ENCODE data around the gene SART3.
"Not testable (repeated sequence)": the region's sequence is repeated elsewhere in the genome, so short reads cannot be mapped to it uniquely, and the experiment has no call there.

Gene SART3

DNA sequence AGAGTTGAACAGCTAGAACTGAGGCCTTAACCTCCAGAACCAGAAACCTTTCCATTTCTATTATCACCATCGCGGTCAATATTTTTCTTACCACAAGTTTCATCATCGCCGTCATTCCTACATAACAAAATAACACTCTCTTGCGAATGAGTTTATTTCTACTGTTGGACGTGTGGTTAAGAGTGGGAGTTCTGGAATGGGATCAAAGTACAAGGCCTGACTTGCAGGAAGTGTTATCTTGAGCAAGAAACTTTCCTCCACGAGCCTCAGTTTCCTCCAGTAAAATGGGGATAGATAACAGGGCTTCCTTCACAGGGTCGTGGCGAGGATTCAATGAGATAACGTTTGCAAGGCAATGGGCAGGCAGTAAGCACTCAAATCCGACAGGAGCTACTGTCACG, 652 bp downstream of the SART3 start:
- DNase-seq, result no peak

DNA sequence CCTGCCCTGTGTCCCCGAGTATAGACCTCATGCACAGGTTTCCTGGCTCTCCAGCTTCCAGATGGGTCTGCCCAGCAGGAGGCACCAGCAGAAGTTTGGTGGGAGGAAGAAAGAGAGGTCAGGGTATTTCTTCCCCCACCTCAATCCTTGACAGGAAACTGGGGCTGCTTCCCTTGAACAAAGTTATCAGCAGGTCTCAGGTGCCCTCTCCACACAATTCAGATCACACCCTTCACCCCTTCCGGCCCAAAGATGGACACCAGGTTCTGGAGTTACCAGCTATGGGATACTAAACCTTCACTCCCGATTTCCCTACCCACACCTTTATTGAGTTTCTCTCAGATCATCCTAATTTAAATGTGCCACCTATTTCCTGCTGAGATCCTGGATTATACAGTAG, 1.2 kb downstream of the SART3 start:
- no peak for DNase-seq

GRCh38 chr12:108559007-108559655, 1.8 kb downstream of the SART3 start:
- no peak for DNase-seq

- not testable (repeated sequence) for DNase-seq
These were observed 5.6 kb downstream of the SART3 start for GRCh38 chr12:108555383-108555782.

DNA sequence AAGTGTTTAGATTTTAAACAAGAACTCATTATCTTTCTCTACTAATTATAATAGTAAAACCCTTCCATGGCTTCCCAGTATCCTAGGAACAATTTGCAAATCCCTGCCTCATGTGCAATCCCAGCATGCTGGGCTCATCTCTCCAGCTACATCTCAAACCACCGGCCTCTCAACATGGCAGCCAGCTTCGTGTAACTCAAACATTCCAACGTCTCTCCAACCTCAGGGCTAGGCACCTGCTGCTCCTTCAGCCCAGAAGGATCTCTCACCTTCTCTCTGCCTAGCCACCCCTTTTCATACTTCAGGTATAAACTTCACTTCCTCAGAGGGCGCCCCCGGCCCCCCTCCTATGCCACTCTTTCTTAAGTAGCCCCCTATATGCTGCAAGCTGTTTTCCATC, 7.2 kb downstream of the SART3 start:
- no peak for DNase-seq

DNA sequence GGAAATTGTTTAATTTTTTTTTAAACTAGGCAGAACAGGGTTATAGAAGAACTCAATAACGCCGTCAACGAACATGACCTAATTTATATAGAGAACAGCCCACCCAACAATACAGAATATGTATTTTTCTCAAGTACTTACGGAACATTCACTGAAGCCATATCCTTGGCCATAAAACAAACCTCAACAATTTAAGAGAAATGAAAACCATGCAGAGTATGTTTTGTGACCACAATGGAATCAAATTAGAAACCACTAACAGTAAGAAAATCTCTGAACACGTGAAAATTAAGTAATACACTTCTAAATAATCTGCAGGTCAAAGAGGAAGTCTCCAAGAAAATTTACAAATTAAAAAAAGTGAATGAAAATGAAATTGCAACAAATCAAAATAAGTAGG, 9.4 kb downstream of the SART3 start:
- no peak for DNase-seq

DNA sequence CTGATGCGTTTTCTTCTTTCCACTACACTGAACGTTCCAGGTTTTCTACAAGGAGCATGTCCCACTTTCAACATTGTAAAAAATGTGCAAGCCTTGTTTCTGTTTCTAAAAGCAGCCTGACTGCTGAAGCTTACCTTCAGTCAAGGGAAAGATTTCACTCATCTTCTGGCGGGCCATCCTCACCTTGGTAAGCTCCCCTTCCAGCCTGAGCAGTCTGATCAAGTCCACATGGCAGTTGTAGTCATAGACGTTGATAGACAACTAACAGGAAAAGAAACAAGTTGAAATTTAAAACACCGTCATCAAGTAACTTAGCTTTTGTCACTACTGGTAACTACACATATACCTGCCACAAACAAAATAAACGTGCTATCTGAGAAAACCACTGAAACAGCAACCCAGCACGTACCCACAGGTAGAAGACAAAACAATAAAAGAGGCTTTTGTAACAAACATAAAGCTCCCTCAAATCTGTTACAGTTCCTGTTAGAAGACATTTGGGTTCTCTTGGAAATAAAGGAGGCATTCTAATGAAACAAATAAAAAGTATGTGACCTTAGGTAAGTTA, 11.9 kb downstream of the SART3 start:
- DNase-seq, result no peak

DNA sequence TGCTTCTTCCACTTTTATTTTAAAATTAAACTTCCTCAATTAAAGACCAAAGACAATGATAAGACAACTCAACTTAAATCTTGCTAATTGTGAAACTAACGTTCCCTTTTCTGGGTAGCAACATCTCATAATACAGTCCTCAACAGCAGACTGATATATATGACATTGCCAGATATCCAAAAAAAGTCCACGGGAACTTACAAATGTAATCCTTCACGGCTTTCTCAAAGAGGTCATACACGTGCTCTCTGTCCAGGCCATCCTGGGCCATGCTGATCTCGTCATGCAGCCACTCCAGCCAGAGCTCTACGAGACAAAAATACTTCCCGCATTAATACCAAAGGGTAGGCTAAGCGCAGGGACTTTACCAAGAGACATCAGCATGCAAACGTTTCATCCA, 13.3 kb downstream of the SART3 start:
- no peak for DNase-seq

DNA sequence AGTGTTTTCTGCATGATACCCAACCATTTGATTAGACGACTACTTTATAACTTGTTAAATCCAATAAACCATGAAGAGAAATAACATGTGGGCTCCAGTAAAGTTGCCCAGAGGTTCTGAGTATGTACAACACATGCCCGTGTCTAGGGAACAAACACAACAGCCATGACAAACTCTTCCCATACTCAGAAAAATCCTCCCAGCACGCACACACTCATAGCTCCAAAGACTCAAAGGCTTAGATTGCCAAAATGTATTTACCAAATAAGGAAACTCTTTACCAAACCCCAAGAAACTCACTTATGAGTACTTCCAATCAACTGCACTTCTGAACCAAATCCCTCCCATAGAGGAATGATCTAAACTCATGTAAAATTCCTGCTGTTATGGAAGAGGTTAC, 17.3 kb downstream of the SART3 start:
- no peak for DNase-seq

GRCh38 chr12:108542320-108542719, 18.7 kb downstream of the SART3 start:
- no peak for DNase-seq

GRCh38 chr12:108538616-108539195, 22.3 kb downstream of the SART3 start:
- DNase-seq, result no peak

GRCh38 chr12:108538146-108538545, 22.8 kb downstream of the SART3 start:
- DNase-seq, result no peak

GRCh38 chr12:108531929-108532848, 28.8 kb downstream of the SART3 start:
- no peak for DNase-seq

DNA sequence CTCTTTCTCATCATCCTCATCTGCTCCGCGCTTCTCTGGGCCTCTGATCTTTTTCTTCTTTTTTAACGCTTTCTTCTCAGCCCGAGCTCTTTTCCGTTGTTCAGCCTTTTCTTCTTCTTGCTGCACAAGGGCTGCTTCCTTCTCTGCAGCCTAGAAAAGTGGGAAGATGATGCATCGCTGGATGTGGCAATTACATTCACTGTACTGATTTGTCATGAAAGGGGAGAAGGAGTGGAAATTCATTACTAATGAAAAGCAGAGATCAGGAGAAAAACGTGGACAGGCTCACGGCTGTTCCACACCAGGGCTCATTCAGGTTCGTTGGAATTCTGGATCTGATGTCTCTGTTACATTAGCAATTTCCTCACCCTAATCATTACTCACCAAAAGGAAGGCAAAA, 30.8 kb downstream of the SART3 start:
- DNase-seq, result no peak

DNA sequence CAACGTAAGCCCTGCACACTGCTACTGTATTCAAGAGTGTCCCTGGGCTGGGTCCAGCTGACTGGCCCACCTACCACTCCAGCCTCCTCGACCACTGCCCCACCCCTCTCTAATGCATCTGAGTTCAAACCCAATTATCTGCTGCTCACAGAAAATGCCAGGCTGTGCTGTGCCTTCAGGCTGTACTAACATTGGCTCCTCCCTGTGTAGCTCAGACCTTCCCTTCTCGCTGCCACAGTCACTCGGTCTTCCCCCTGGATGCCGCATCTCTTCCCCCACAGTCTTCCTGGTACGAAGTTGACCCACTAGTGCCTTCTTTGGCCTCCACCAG, 33.8 kb downstream of the SART3 start:
- DNase-seq, result no peak

- DNase-seq, result no peak
These were observed 34.3 kb downstream of the SART3 start for GRCh38 chr12:108526482-108527165.

GRCh38 chr12:108525681-108526080, 35.3 kb downstream of the SART3 start:
- DNase-seq, result no peak

DNA sequence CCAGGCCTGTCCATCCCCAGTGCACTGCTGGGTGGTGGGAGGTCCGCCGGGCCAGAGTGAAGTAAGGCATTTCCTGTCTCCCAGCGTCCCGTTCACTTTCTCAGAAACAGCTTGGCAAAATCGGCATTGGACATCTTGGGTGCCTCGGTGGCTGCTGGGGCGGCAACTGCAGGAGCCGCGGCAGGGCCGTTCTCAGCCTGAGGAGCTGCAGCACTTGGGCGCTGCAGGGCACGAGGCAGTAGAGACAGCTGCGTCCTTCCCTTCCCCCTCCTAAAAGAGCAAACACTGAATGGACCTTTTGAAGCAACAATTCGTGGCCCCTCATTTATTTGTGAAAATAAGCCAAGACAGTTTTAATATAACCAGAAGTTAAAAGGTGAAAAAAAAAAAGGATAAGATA, 37.6 kb downstream of the SART3 start:
- no peak for DNase-seq

DNA sequence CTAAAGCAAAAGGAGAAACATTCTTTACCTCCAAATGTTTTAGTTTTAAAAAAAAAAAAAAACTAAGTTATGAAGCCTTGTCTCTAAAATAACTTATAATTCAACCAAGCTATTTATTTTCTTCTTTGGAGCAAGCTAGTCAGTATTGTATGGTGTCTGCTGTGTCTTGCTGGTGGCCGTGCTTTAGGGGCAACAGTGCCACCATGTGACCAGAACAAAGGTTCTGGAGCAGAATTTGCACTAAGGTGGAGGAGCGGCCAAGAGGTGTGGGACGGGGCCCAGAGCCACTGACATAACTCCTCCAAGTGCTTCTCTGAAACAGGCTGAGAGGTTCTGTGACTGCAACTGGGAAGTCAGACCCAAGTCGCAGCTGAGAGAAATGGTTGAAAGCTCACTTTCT, 41.4 kb downstream of the SART3 start:
- peak; percentile 13 for DNase-seq

DNA sequence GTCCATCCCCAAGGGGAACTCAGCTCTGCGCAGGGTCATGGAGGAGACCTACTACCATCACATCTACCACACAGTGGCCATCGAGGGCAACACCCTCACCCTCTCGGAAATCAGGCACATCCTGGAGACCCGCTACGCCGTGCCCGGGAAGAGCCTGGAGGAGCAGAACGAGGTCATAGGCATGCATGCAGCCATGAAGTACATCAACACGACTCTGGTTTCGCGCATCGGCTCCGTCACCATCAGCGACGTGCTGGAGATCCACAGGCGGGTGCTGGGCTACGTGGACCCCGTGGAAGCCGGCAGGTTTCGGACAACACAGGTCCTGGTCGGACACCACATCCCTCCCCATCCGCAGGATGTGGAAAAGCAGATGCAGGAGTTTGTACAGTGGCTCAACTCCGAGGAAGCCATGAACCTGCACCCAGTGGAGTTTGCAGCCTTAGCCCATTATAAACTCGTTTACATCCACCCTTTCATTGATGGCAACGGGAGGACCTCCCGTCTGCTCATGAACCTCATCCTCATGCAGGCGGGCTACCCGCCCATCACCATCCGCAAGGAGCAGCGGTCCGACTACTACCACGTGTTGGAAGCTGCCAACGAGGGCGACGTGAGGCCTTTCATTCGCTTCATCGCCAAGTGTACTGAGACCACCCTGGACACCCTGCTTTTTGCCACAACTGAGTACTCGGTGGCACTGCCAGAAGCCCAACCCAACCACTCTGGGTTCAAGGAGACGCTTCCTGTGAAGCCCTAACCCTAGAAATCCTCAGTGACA, 42.1 kb downstream of the SART3 start:
- no peak for DNase-seq

DNA sequence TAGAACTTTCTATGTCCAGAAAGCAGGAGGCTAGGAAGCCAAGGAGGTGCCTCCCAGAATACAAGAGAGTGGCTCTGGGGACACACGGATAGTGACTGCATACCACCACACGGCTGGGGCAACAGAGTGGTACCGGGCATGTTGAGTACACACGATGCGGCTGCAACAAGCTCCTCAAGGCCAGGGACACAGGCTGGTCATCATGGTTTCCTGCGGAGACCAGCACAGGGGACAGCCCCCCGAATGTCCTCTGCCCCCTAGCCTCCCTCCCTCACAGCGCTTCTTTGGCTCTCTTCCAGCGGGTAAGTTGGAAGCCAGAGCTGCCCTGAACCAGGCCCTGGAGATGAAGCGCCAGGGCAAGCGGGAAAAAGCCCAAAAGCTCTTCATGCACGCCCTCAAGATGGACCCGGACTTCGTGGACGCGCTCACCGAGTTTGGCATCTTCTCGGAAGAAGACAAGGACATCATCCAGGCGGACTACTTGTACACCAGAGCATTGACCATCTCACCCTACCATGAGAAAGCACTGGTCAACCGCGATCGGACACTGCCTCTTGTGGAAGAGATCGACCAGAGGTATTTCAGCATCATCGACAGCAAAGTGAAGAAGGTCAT, 42.8 kb downstream of the SART3 start:
- DNase-seq, result no peak

Data from CD4-positive, alpha-beta T cell treated with Interleukin-17A for 1 hour (primary cell).